Osteocyte (in vitro differentiated cells): ENCODE data around the gene ZMYND10. TPM values are rescaled to one million over a fixed set of nuclear protein-coding genes. Genes with fewer than 3 reads are reported as not detected.

Source experiments
- DNase-seq: peaks from one replicate; pipeline ENCODE4 v3.0.0; 2021; ENCODE audit warnings: mixed read lengths; ENCODE audit not compliant: unreplicated experiment; ENCODE audit errors: extremely low spot score
- H3K27ac Mint-ChIP-seq: one replicate; pipeline ENCODE4 v1.8.0; 2021; ENCODE audit warnings: mild to moderate bottlenecking, mixed read lengths; ENCODE audit not compliant: unreplicated experiment
- H3K27me3 Mint-ChIP-seq: one replicate; pipeline ENCODE4 v1.8.0; 2021; ENCODE audit warnings: mixed read lengths; ENCODE audit not compliant: unreplicated experiment
- H3K36me3 Mint-ChIP-seq: one replicate; pipeline ENCODE4 v1.8.0; 2021; ENCODE audit warnings: mixed read lengths; ENCODE audit not compliant: unreplicated experiment
- H3K4me1 Mint-ChIP-seq: one replicate; pipeline ENCODE4 v1.8.0; 2021; ENCODE audit warnings: mixed read lengths; ENCODE audit not compliant: unreplicated experiment
- H3K4me3 Mint-ChIP-seq: one replicate; pipeline ENCODE4 v1.8.0; 2021; ENCODE audit warnings: mild to moderate bottlenecking, moderate library complexity, mixed read lengths; ENCODE audit not compliant: unreplicated experiment
- H3K9me3 Mint-ChIP-seq: one replicate; pipeline ENCODE4 v1.8.0; 2021; ENCODE audit warnings: mixed read lengths; ENCODE audit not compliant: unreplicated experiment
- CTCF ChIP-seq: fragments of 200-600 bp; sonication (generic); IDR thresholded peaks from 2 replicates; pipeline ENCODE4 v1.5.0; 2021; ENCODE audit warnings: antibody characterized with exemption, mild to moderate bottlenecking, moderate library complexity
- total RNA-seq: library from RNA; stranded (reverse); gene quantifications from 2 replicates; pipeline ENCODE4 v1.2.1, GENCODE V29; 2021

Gene ZMYND10
- total RNA-seq, 1 donor from 2014 or later: 1.6 TPM

GRCh38 chr3:50374363-50375257, 29.1 kb upstream of the ZMYND10 start:
- Mint-ChIP-seq H3K27me3 (peaks cover 8% of the 10 kb centered on the region), H3K4me1 (no peaks in the 10 kb centered on the region), H3K27ac (no peak overlapping the region), H3K4me3 (no peak overlapping the region), H3K36me3 (no peaks in the 10 kb centered on the region), H3K9me3 (no peaks in the 10 kb centered on the region)
- DNase-seq: no peak
- TF ChIP-seq CTCF: no peak

- H3K4me1 Mint-ChIP-seq: no peaks in the 10 kb centered on the region
- peaks cover 8% of the 10 kb centered on the region for H3K27me3 Mint-ChIP-seq
- H3K36me3 Mint-ChIP-seq: no peaks in the 10 kb centered on the region
- H3K27ac Mint-ChIP-seq: no peak overlapping the region
- TF ChIP-seq CTCF: no peak
- no peaks in the 10 kb centered on the region for H3K9me3 Mint-ChIP-seq
- DNase-seq: no peak
- no peak overlapping the region for H3K4me3 Mint-ChIP-seq
Observed at GRCh38 chr3:50373146-50374051, 27.9 kb upstream of the ZMYND10 start.

- TF ChIP-seq CTCF: no peak
- H3K9me3 Mint-ChIP-seq: no peaks in the 10 kb centered on the region
- no peak overlapping the region for H3K27ac Mint-ChIP-seq
- H3K36me3 Mint-ChIP-seq: no peaks in the 10 kb centered on the region
- peaks cover 8% of the 10 kb centered on the region for H3K27me3 Mint-ChIP-seq
- H3K4me1 Mint-ChIP-seq: no peaks in the 10 kb centered on the region
- no peak for DNase-seq
- no peak overlapping the region for H3K4me3 Mint-ChIP-seq
Observed at GRCh38 chr3:50372349-50372748, 26.8 kb upstream of the ZMYND10 start.

- no peak overlapping the region for H3K27ac Mint-ChIP-seq
Observed at GRCh38 chr3:50371133-50371685, 25.7 kb upstream of the ZMYND10 start.

More at GRCh38 chr3:50371133-50371685, 25.7 kb upstream of the ZMYND10 start:
- no peak for TF ChIP-seq CTCF
- no peaks in the 10 kb centered on the region for H3K9me3 Mint-ChIP-seq
- H3K36me3 Mint-ChIP-seq: no peaks in the 10 kb centered on the region
- peaks cover 8% of the 10 kb centered on the region for H3K27me3 Mint-ChIP-seq
- no peaks in the 10 kb centered on the region for H3K4me1 Mint-ChIP-seq
- no peak for DNase-seq
- no peak overlapping the region for H3K4me3 Mint-ChIP-seq
